ENCODE results near the gene KRT25.

DNA sequence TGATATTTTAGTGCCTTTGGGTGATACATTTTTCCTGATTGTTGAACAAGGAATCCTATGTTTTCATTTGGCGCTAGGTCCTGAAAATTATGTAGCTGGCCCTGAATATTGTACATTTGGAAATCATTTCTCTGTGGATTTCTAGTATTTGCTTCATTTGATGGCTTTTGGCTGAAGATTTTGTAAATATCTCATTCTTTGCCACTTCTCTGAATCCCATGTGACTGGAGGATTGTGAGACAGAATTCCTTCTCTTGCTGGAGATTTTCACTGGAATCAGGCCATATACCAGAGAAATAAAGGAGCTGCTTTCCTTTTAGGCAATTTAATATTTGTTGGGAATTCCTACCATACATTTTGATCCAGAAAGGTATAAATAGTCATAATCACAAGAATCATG lies 36.0 kb upstream of the KRT25 start:
- TF ChIP-seq, protein P1, sequence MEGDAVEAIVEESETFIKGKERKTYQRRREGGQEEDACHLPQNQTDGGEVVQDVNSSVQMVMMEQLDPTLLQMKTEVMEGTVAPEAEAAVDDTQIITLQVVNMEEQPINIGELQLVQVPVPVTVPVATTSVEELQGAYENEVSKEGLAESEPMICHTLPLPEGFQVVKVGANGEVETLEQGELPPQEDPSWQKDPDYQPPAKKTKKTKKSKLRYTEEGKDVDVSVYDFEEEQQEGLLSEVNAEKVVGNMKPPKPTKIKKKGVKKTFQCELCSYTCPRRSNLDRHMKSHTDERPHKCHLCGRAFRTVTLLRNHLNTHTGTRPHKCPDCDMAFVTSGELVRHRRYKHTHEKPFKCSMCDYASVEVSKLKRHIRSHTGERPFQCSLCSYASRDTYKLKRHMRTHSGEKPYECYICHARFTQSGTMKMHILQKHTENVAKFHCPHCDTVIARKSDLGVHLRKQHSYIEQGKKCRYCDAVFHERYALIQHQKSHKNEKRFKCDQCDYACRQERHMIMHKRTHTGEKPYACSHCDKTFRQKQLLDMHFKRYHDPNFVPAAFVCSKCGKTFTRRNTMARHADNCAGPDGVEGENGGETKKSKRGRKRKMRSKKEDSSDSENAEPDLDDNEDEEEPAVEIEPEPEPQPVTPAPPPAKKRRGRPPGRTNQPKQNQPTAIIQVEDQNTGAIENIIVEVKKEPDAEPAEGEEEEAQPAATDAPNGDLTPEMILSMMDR (IDR thresholded peaks at IDR 0.05), result no peak
- no peak for TF ChIP-seq EP300 (IDR thresholded peaks at IDR 0.05; ENCODE audit: low read depth)

Measured in transverse colon (tissue), 3 donors.